ENCODE data around the gene KATNBL1.

The KATNBL1 gene

GRCh38 chr15:34111488-34111887 lies 98.4 kb downstream of the KATNBL1 start:
- no peak for DNase-seq

- no peak for DNase-seq
Measured at GRCh38 chr15:34109797-34110663, 99.9 kb downstream of the KATNBL1 start.

- DNase-seq = no peak
Measured at GRCh38 chr15:34107315-34107714, 102.6 kb downstream of the KATNBL1 start.

GRCh38 chr15:34106423-34106822 lies 103.5 kb downstream of the KATNBL1 start:
- DNase-seq = no peak

GRCh38 chr15:34102175-34102925 lies 107.5 kb downstream of the KATNBL1 start:
- no peak for DNase-seq

GRCh38 chr15:34101366-34102174 lies 108.3 kb downstream of the KATNBL1 start, which contains the start of the genes EMC7 and PGBD4:
EMC7 (minus strand) TSS chr15:34101862; CDS start chr15:34101839, 23 bp downstream.
PGBD4 (plus strand) TSS chr15:34102083; CDS start chr15:34102532, 449 bp downstream.
- DNase-seq = peak; percentile 98

GRCh38 chr15:34099914-34100313 lies 110.0 kb downstream of the KATNBL1 start:
- DNase-seq = no peak

Measured in stimulated activated naive CD4-positive, alpha-beta T cell treated with Interleukin-2 at 50 U/mL for 16 hours (primary cell).